ENCODE data around the gene CDC25A. TPM values are rescaled to one million over a fixed set of nuclear protein-coding genes. Genes with fewer than 3 reads are reported as not detected.

CDC25A gene
- total RNA-seq, 1 experiment from 2014 or later = 35.5 TPM

GRCh38 chr3:48151058-48151806 is 37.0 kb downstream of the CDC25A start:
- ChIA-PET POLR2A (interaction anchor here (1.0 kb wide), 1 partner anchor 62 kb away, joined by 6 read pairs; no protein-coding TSS in a partner anchor), CTCF (interaction anchor here (0.5 to 1.9 kb wide), 26 partner anchors 9 to 771 kb away, joined by 3 to 29 read pairs (median 4); no protein-coding TSS in a partner anchor)
- peaks cover 14% of the 10 kb centered on the region for H3K4me1 Mint-ChIP-seq (ENCODE audit: low read depth, unreplicated experiment)
- H3K27me3 Mint-ChIP-seq (ENCODE audit: insufficient read depth, unreplicated experiment) = no peaks in the 10 kb centered on the region
- Histone ChIP-seq H3K36me3 (ENCODE audit: control insufficient read depth, insufficient read depth, low read length) (no peaks in the 10 kb centered on the region), H3K4me1 (no peaks in the 10 kb centered on the region), H3K27me3 (replicated peaks; ENCODE audit: control insufficient read depth, insufficient read depth, low read length) (no peaks in the 10 kb centered on the region), H3K9me3 (no peaks in the 10 kb centered on the region), H3K4me3 (ENCODE audit: low read depth, low read length) (no peak overlapping the region)
- intact Hi-C loops (cut with micrococcal nuclease; ENCODE audit: unreplicated experiment) = loop anchor here (1.0 to 5.0 kb wide), 4 partner anchors 64 to 314 kb away; no protein-coding TSS in a partner anchor
- BruUV-seq (replicated peaks) = no TSS peak
- H3K27ac Mint-ChIP-seq (ENCODE audit: unreplicated experiment) = no peak overlapping the region
- TF ChIP-seq CTCF (IDR thresholded peaks at IDR 0.05; ENCODE audit: insufficient read depth in 1 of 2, low read depth in 1 of 2, low read length in 1 of 2, severe bottlenecking in 1 of 2, unreplicated experiment in 1 of 2) = peak; percentile 81 to 87
- no peak overlapping the region for H3K4me3 Mint-ChIP-seq (ENCODE audit: unreplicated experiment)
- peaks cover 14% of the 10 kb centered on the region for H3K36me3 Mint-ChIP-seq (ENCODE audit: insufficient read depth, unreplicated experiment)
- H3K9me3 Mint-ChIP-seq (ENCODE audit: unreplicated experiment) = no peaks in the 10 kb centered on the region
- peak; percentile 80 to 84 for DNase-seq

GRCh38 chr3:48143992-48144391 is 44.2 kb downstream of the CDC25A start:
- Histone ChIP-seq H3K9me3 (no peaks in the 10 kb centered on the region), H3K4me3 (ENCODE audit: low read depth, low read length) (no peak overlapping the region), H3K4me1 (no peaks in the 10 kb centered on the region), H3K27me3 (replicated peaks; ENCODE audit: control insufficient read depth, insufficient read depth, low read length) (no peaks in the 10 kb centered on the region), H3K36me3 (ENCODE audit: control insufficient read depth, insufficient read depth, low read length) (no peaks in the 10 kb centered on the region)
- no peak for DNase-seq
- no peak for TF ChIP-seq CTCF (IDR thresholded peaks at IDR 0.05; ENCODE audit: insufficient read depth in 1 of 2, low read depth in 1 of 2, low read length in 1 of 2, severe bottlenecking in 1 of 2, unreplicated experiment in 1 of 2)
- Mint-ChIP-seq H3K27me3 (ENCODE audit: insufficient read depth, unreplicated experiment) (no peaks in the 10 kb centered on the region), H3K9me3 (ENCODE audit: unreplicated experiment) (no peaks in the 10 kb centered on the region), H3K36me3 (ENCODE audit: insufficient read depth, unreplicated experiment) (no peaks in the 10 kb centered on the region), H3K4me1 (ENCODE audit: low read depth, unreplicated experiment) (no peaks in the 10 kb centered on the region), H3K27ac (ENCODE audit: unreplicated experiment) (no peak overlapping the region), H3K4me3 (ENCODE audit: unreplicated experiment) (no peak overlapping the region)
- CTCF ChIA-PET = no interaction called here
- intact Hi-C loops (cut with micrococcal nuclease; ENCODE audit: unreplicated experiment) = no loop called here
- no TSS peak for BruUV-seq (replicated peaks)
- POLR2A ChIA-PET = no interaction called here

- DNase-seq = no peak
- H3K9me3 Mint-ChIP-seq (ENCODE audit: unreplicated experiment) = no peaks in the 10 kb centered on the region
- CTCF ChIA-PET = interaction anchor here (0.7 kb wide), 1 partner anchor 319 kb away, joined by 3 read pairs; no protein-coding TSS in a partner anchor
- BruUV-seq (replicated peaks) = no TSS peak
- no peaks in the 10 kb centered on the region for H3K4me1 ChIP-seq
- no peak overlapping the region for H3K4me3 Mint-ChIP-seq (ENCODE audit: unreplicated experiment)
- no peaks in the 10 kb centered on the region for H3K4me1 Mint-ChIP-seq (ENCODE audit: low read depth, unreplicated experiment)
- H3K27ac Mint-ChIP-seq (ENCODE audit: unreplicated experiment) = no peak overlapping the region
- H3K36me3 ChIP-seq (ENCODE audit: control insufficient read depth, insufficient read depth, low read length) = no peaks in the 10 kb centered on the region
- H3K4me3 ChIP-seq (ENCODE audit: low read depth, low read length) = no peak overlapping the region
- POLR2A ChIA-PET = no interaction called here
- no peaks in the 10 kb centered on the region for H3K27me3 ChIP-seq (replicated peaks; ENCODE audit: control insufficient read depth, insufficient read depth, low read length)
- intact Hi-C loops (cut with micrococcal nuclease; ENCODE audit: unreplicated experiment) = no loop called here
- H3K27me3 Mint-ChIP-seq (ENCODE audit: insufficient read depth, unreplicated experiment) = no peaks in the 10 kb centered on the region
- no peaks in the 10 kb centered on the region for H3K36me3 Mint-ChIP-seq (ENCODE audit: insufficient read depth, unreplicated experiment)
- no peak for TF ChIP-seq CTCF (IDR thresholded peaks at IDR 0.05; ENCODE audit: insufficient read depth in 1 of 2, low read depth in 1 of 2, low read length in 1 of 2, severe bottlenecking in 1 of 2, unreplicated experiment in 1 of 2)
- no peaks in the 10 kb centered on the region for H3K9me3 ChIP-seq
Measured at GRCh38 chr3:48143567-48143966, 44.6 kb downstream of the CDC25A start.
